Right kidney (tissue), 1 donor: ENCODE results near the gene RDH13.
A peak's percentile ranks its signal among the peaks of the same experiment; 100 is the strongest.

Experiments
- DNase-seq: peaks from one replicate; pipeline ENCODE4 v3.0.0-alpha.2; 2016

Gene RDH13

GRCh38 chr19:55092423-55093318 is 29.7 kb upstream of the RDH13 start:
- no peak for DNase-seq

GRCh38 chr19:55091955-55092354 is 29.0 kb upstream of the RDH13 start:
- no peak for DNase-seq

GRCh38 chr19:55091126-55091910 is 28.4 kb upstream of the RDH13 start:
- no peak for DNase-seq

GRCh38 chr19:55090564-55090963 is 27.6 kb upstream of the RDH13 start:
- DNase-seq = no peak

GRCh38 chr19:55089342-55089944 is 26.5 kb upstream of the RDH13 start:
- DNase-seq = no peak

- DNase-seq = peak; percentile 58
Observed at GRCh38 chr19:55088543-55089341, 25.8 kb upstream of the RDH13 start.

- no peak for DNase-seq
Observed at GRCh38 chr19:55088021-55088451, 25.1 kb upstream of the RDH13 start.

GRCh38 chr19:55087542-55087901 is 24.6 kb upstream of the RDH13 start:
- DNase-seq = no peak

GRCh38 chr19:55086730-55087541 is 24.0 kb upstream of the RDH13 start:
- DNase-seq = peak; percentile 84

- no peak for DNase-seq
Observed at GRCh38 chr19:55085923-55086715, 23.2 kb upstream of the RDH13 start.

GRCh38 chr19:55084416-55084815 is 21.5 kb upstream of the RDH13 start:
- DNase-seq = no peak

- DNase-seq = no peak
Observed at GRCh38 chr19:55083004-55083850, 20.3 kb upstream of the RDH13 start.

- peak; percentile 38 for DNase-seq
Observed at GRCh38 chr19:55082020-55082851, 19.3 kb upstream of the RDH13 start.

- DNase-seq = peak; percentile 47
Observed at GRCh38 chr19:55081770-55082019, 18.7 kb upstream of the RDH13 start.

GRCh38 chr19:55080968-55081769 is 18.2 kb upstream of the RDH13 start:
- DNase-seq = peak; percentile 81

GRCh38 chr19:55080121-55080967 is 17.4 kb upstream of the RDH13 start:
- peak; percentile 34 for DNase-seq
